PC-3 (cell line): ENCODE data around the gene UBAP1.

ENCODE experiments used
- CTCF ChIP-seq: fragments of 300-600 bp; sonication (generic); conservative IDR thresholded peaks from 2 replicates; pipeline ENCODE4 v1.5.1; 2017; ENCODE audit warnings: antibody characterized with exemption, low read depth, mild to moderate bottlenecking, low read length
- EZH2 ChIP-seq: fragments of 300-600 bp; sonication (generic); IDR thresholded peaks from one replicate; pipeline ENCODE4 v1.6.1; 2017; ENCODE audit warnings: antibody characterized with exemption, mild to moderate bottlenecking, low read length; ENCODE audit not compliant: unreplicated experiment
- EZH2phosphoT487 ChIP-seq: fragments of 300-600 bp; sonication (generic); IDR thresholded peaks from 2 replicates; pipeline ENCODE4 v1.6.1; 2018; ENCODE audit warnings: mild to moderate bottlenecking, antibody characterized with exemption, low read length, borderline replicate concordance

- TF ChIP-seq CTCF (no peak), EZH2 (no peak), EZH2phosphoT487 (no peak)
Measured at GRCh38 chr9:34206561-34206960, 27.7 kb downstream of the UBAP1 start.
